Occipital lobe (tissue), 2 donors: ENCODE measurements around the gene SUV39H1. TPM values are rescaled to one million over a fixed set of nuclear protein-coding genes. Genes with fewer than 3 reads are reported as not detected.
"Not testable (repeated sequence)": the region's sequence is repeated elsewhere in the genome, so short reads cannot be mapped to it uniquely, and the experiment has no call there.

ENCODE experiments used
- DNase-seq: peaks from one replicate; lab custom pipeline; 2025; lab: John Stamatoyannopoulos, UW
- total RNA-seq: library from RNA; depleted of rRNA; stranded (reverse); fragments of >200 nt; gene quantifications from one replicate; pipeline ENCODE4 v1.2.3, GENCODE V29; 2014

Gene SUV39H1
- total RNA-seq, 1 donor from 2014 or later, result 2.8 TPM

DNA sequence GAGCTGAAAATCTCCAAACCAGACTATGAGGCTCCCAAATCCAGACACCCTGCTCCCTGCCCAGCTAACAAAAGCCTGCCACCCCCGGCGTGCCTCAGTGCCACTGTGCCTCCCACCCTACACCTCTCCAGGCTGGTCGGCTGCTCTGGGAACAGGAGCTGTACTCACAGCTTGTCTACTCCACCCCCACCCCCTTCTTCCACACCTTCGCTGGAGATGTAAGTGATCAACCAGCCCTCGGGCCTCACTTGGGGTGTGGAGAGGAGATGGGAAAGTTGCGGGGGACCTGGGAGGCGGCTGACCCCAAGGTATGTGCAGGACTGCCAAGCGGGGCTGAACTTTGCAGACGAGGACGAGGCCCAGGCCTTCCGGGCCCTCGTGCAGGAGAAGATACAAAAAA is 11.1 kb upstream of the SUV39H1 start:
- DNase-seq, result no peak

DNA sequence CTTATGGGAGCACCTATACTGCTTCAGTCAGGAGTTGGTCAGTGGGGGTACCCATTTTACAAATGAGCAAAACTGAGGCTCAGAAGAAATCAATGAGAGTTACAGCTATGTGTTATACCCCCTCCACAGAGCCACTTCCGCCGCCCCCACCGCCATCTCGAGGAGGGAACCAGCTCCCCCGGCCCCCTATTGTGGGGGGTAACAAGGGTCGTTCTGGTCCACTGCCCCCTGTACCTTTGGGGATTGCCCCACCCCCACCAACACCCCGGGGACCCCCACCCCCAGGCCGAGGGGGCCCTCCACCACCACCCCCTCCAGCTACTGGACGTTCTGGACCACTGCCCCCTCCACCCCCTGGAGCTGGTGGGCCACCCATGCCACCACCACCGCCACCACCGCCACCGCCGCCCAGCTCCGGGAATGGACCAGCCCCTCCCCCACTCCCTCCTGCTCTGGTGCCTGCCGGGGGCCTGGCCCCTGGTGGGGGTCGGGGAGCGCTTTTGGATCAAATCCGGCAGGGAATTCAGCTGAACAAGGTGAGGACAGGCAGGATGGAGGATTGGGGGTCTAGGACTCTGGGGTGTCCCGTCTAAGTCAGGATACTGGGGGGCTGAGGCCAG is 7.9 kb upstream of the SUV39H1 start:
- DNase-seq, result no peak

DNA sequence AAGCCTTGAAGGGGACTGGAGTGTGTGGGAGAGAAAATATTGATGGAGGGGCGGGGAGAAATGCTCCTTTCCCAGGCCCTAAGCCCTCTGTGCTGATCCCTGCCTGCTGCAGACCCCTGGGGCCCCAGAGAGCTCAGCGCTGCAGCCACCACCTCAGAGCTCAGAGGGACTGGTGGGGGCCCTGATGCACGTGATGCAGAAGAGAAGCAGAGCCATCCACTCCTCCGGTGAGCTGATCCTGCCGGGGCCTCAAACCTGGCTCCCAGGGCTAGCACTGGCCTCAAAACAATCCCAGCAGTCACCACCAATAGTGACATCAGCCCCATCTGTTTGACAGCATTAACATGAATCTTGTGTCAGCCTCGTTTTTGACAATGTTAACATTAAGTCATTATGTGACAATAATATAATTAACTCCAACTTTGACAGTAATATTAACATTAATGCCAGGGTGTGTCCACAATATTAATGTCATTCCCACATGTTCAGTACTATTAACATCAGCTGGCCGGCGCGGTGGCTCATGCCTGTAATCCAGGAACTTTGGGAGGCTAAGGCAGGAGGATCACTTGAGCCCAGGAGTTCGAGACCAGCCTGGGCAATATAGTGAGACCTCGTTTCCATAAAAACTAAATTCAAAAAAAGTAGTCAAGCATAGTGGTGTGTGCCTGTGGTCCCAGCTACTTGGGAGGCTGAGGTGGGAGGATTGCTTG is 7.2 kb upstream of the SUV39H1 start:
- DNase-seq, result no peak

GRCh38 chrX:48691746-48692145 is 4.8 kb upstream of the SUV39H1 start:
- not testable (repeated sequence) for DNase-seq

DNA sequence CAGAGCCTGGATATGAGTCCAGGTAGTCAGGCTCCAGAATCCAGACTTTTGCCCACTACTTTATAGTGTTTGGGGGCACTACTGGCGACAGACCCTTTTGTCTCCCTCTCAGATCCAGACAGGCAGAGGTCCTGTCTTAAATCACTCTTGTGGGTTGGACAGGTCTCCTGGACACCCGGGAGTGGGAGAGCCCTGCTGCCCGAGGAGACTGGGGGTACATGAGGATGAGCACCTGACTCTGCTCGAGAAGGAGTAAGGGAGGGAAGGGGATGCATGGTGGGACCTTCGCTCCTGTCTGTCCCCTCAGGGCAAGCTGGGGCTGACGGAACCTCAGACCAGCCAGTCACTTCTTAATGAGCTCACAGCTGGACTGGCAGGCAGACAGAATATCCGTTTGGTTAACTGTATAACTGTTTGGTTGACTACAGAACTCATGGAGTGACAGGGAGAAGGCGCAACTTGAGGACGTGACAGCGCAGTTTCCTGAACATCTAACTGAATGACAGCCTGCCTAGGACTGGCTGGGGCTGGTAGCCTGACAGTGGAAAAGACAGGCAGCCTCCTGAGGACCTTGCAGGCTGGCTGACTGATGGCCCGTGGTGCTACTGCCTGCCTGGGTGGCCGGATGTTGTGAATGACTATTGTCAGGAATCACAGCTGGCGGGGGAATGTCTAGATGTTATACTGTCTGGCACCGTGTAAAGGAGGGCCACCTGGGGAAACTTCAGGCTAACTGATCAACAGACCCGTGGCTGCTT is 1.6 kb upstream of the SUV39H1 start:
- DNase-seq, result no peak

GRCh38 chrX:48695534-48695896 is 1.0 kb upstream of the SUV39H1 start:
- DNase-seq, result no peak

DNA sequence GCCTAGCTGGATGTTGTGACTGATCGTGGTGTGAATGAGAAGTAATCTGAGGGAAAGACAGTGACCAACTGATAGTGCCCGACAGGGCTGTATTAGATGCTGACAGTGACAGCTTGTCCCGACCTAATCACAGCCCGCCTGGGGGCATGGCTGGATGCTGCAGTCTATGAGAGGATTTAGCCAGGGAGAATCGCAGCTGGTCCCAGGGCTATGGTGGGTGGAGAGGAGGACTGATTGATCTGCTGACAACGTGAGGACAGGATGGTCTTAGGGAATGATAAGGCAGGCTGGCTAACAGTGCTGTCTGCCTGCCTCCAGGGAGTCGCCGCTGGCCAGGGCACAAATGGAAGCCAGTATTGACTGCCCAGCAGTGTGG is 621 bp upstream of the SUV39H1 start:
- DNase-seq, result no peak

- no peak for DNase-seq
These were observed 584 bp downstream of the SUV39H1 start for GRCh38 chrX:48696909-48697727.

- no peak for DNase-seq
These were observed 1.8 kb downstream of the SUV39H1 start for GRCh38 chrX:48698306-48698705.

- DNase-seq, result no peak
These were observed 3.7 kb downstream of the SUV39H1 start for GRCh38 chrX:48700246-48700645.

DNA sequence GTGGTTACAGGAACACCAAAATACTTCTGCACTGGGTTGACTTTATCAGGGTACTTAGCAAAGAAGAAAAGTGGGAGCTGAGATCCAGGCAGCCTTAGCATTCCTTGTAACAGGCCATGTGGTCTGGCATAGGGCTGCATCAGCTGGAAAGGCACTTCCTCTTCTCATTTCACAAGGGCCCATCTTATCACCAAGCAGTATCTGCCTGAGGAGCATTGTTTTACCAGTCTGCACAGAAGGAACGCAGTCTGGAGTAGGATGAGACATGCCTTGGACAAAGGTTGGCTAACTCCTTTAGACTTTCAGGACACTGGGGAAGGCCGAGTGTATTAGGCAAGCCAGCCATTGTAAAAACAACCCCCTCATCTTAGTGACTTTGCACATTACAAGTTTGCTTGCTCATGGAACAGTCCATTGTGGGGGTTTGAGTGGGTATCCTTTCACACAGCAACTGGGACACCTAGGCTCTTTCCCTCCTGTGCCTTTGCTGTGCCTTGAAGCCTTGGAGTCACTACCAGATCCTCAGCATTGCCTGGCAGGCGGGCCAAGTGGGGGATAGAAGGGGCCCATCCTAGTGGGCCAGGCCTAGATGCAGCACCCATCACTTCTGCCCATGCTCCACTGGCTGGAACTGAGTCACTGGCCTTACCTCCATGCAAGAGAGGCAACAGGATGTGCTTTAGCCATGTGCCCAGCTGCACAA is 4.6 kb downstream of the SUV39H1 start:
- no peak for DNase-seq

DNA sequence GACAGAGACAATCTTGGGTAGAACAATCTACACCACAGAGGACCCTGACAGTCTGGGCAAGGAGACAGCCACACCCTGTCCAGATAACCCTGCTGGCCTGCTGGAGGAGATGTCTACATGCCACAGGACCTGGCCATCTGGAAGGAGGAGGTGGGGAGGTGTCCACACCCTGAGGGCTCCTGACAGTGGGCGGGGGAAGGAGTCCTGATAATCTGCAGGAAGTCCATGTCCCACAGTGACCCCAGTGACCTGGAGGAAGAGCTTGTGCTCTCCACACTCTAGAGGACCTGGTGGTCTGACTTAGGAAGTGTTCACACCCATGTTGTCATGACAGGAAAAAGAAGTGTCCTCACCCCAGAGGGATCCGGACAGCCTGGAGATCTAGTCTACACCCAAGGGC is 5.5 kb downstream of the SUV39H1 start:
- DNase-seq, result no peak

DNA sequence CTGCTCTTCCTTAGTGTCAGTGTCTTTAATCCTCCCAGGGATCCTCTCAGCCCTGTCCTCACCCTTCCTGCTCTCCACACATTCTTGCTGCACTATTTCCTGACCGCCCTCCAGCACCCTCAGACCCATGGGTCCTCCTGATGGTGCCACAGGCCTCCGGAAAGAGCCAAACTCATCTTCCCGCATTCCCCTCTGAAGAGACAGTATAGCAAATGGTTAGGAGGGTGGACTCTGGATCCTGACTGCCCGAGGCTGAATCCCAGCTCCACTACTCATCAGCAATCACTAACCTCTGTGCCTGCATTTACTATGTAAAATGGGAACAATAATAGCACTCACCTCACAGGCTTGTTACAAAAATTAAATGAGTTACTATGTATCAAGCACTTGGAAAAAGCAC is 6.2 kb downstream of the SUV39H1 start:
- no peak for DNase-seq

DNA sequence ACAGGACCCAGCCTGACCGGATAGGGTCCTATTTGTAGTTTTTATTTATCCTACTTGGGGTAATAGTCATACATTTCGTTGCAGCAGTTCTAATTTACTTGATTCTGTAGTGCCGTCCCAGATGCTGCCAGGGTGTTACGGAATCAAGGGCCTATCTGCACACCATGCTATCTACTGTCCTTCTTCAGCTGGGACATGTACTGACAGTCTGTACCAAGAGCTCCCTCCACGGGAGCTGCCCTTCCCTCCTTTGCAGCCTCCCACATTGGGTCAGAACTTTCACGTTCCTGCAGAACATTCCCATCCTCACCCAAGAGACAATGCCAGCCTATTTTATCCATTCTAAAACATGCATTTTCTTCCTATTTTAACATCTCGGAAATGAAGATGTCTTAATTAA is 6.7 kb downstream of the SUV39H1 start:
- no peak for DNase-seq

GRCh38 chrX:48703642-48704481 is 7.3 kb downstream of the SUV39H1 start:
- DNase-seq, result peak; percentile 4

- no peak for DNase-seq
These were observed 9.3 kb downstream of the SUV39H1 start for GRCh38 chrX:48705871-48706270.

GRCh38 chrX:48709522-48710112 is 13.1 kb downstream of the SUV39H1 start:
- DNase-seq, result no peak

DNA sequence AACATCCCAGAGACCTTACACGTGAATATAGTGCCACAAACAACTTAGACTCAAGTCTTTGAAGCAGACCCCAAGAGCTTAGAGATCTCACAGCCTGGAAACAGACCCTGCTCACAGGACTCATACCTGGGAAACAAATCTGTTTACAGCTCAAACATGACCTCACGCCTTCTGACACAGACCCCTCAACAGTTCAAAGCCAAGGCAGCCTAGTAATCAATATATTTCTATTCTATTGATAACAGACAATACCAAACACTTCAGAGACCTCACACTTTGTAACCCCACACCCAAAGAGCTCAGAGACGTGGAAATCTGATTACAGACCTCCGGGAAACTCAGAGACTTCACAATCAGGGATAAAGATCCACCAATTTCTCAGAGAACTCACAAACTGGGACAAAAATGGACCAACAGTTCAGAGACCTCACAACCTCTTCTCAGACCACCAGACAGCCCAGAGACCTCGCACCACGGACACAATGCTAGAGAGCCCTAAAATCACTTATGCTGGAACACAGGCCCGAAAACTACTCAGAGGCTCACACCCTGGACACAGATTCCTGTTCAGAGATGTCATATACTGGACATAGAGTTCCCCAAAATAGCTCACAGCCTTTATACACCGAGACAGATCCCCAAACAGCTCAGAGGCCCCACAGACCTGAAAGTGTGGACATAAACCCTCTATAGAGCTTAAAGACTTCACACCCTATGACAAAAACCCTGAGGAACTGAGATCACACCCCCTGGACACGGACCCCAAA is 14.8 kb downstream of the SUV39H1 start:
- no peak for DNase-seq

DNA sequence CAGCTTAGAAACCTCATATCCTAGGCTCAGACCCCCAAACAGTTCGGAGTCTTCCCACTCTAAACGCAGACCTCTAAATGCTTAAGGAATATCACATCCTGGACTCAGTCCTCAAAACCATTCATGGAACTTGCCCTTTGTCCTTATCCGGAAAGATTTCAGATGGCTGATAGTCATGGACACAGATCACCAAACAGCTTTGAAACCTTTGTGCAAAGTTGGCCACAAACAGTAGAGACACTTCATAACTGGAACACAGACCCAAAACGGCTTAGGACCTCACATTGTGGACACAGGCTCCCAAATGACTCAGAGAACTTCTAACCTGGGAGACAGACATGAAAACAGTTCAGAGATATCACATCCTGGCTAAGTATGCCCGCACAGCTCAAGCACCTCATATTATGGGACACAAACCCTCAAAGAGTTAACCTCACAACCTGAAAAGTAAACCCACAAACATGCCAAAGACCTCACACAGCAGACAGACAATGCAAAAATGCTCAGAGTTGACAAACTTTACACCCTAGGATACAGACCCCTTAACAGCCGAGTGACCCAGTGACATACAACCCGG is 15.5 kb downstream of the SUV39H1 start:
- no peak for DNase-seq
